HG02642 (cell line): ENCODE data around the gene BCAS3.

Experiments
- ATAC-seq: cut with Tn5 transposase; IDR thresholded peaks from one replicate; pipeline ENCODE4 v1.9.1; 2021; ENCODE audit warnings: mild to moderate bottlenecking; ENCODE audit not compliant: unreplicated experiment, poor library complexity

BCAS3 gene

GRCh38 chr17:61363601-61364462, 686.2 kb downstream of the BCAS3 start:
- ATAC-seq = no peak

- no peak for ATAC-seq
Measured at GRCh38 chr17:61364463-61364846, 686.8 kb downstream of the BCAS3 start.

GRCh38 chr17:61366076-61366714, 688.5 kb downstream of the BCAS3 start:
- ATAC-seq = no peak

GRCh38 chr17:61366715-61367413, 689.2 kb downstream of the BCAS3 start:
- no peak for ATAC-seq

- ATAC-seq = no peak
Measured at GRCh38 chr17:61368049-61368831, 690.6 kb downstream of the BCAS3 start.

- no peak for ATAC-seq
Measured at GRCh38 chr17:61368832-61369450, 691.3 kb downstream of the BCAS3 start.

- no peak for ATAC-seq
Measured at GRCh38 chr17:61369751-61370150, 692.1 kb downstream of the BCAS3 start.

GRCh38 chr17:61371179-61371578, 693.5 kb downstream of the BCAS3 start:
- ATAC-seq = no peak

GRCh38 chr17:61371606-61372005, 694.0 kb downstream of the BCAS3 start:
- ATAC-seq = no peak

GRCh38 chr17:61372436-61372835, 694.8 kb downstream of the BCAS3 start:
- no peak for ATAC-seq

- ATAC-seq = no peak
Measured at GRCh38 chr17:61376931-61377838, 699.5 kb downstream of the BCAS3 start.

- ATAC-seq = no peak
Measured at GRCh38 chr17:61378658-61379456, 701.2 kb downstream of the BCAS3 start.

- ATAC-seq = no peak
Measured at GRCh38 chr17:61379457-61380216, 702.0 kb downstream of the BCAS3 start.

GRCh38 chr17:61380217-61380835, 702.7 kb downstream of the BCAS3 start:
- no peak for ATAC-seq

GRCh38 chr17:61380836-61381525, 703.3 kb downstream of the BCAS3 start:
- no peak for ATAC-seq

- no peak for ATAC-seq
Measured at GRCh38 chr17:61381537-61381936, 703.9 kb downstream of the BCAS3 start.
